Measurements from ENCODE around the gene LGALS16. TPM values are rescaled to one million over a fixed set of nuclear protein-coding genes. Genes with fewer than 3 reads are reported as not detected.

The LGALS16 gene
- total and polyA plus RNA-seq, 10 of the 15 experiments (the other 5 are each of a cell fraction or from before 2014, with no cell fraction given) = not detected

DNA sequence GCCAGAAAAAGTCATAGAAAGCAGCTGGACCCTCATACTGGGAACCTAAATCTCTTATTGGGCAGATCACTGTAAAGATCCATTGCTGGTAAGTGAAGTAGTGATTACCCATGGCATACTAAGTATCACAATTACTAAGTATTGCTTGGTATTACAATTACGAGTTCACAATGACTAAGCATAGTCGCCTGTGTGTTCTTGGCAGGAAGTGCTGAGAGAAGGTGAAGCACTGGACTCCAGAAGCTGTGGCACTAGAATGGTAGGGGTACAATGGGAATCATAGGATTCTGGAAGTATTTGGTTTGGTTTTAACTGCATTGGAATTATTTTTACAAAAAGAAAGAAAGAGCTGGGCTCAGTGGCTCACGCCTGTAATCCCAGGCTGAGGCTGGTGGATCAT, 20.3 kb downstream of the LGALS16 start (continued):
- no peak for TF ChIP-seq ZBTB33 (IDR thresholded peaks at IDR 0.05)
- no peak for TF ChIP-seq POLR2A (IDR thresholded peaks at IDR 0.05; ENCODE audit: low read depth, low read length)
- TF ChIP-seq BACH1 (IDR thresholded peaks at IDR 0.05; ENCODE audit: borderline replicate concordance) = peak; percentile 91
- TF ChIP-seq NFYA (IDR thresholded peaks at IDR 0.05; ENCODE audit: borderline replicate concordance, low read depth, low read length) = no peak
- peak; percentile 40; the same call in 1 of the 2 replicates for TF ChIP-seq FOXM1 (IDR thresholded peaks at IDR 0.05; ENCODE audit: low read depth, low read length)
- no peak for TF ChIP-seq CHD1 (IDR thresholded peaks at IDR 0.05; ENCODE audit: low read depth, low read length)
- TF ChIP-seq HCFC1 (IDR thresholded peaks at IDR 0.05; ENCODE audit: low read length) = no peak
- no peak for TF ChIP-seq KAT2A (conservative IDR thresholded peaks at IDR 0.05; ENCODE audit: control insufficient read depth, low read depth, low read length)
- TF ChIP-seq ZNF24 (IDR thresholded peaks at IDR 0.05) = peak; percentile 94
- no peak for TF ChIP-seq HDAC6 (IDR thresholded peaks at IDR 0.05; ENCODE audit: unreplicated experiment)
- no peak for TF ChIP-seq SMAD1 (IDR thresholded peaks at IDR 0.05; ENCODE audit: low read depth, partially characterized antibody)
- TF ChIP-seq, protein P1, sequence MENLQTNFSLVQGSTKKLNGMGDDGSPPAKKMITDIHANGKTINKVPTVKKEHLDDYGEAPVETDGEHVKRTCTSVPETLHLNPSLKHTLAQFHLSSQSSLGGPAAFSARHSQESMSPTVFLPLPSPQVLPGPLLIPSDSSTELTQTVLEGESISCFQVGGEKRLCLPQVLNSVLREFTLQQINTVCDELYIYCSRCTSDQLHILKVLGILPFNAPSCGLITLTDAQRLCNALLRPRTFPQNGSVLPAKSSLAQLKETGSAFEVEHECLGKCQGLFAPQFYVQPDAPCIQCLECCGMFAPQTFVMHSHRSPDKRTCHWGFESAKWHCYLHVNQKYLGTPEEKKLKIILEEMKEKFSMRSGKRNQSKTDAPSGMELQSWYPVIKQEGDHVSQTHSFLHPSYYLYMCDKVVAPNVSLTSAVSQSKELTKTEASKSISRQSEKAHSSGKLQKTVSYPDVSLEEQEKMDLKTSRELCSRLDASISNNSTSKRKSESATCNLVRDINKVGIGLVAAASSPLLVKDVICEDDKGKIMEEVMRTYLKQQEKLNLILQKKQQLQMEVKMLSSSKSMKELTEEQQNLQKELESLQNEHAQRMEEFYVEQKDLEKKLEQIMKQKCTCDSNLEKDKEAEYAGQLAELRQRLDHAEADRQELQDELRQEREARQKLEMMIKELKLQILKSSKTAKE (IDR thresholded peaks at IDR 0.05; ENCODE audit: low read depth, poor library complexity, severe bottlenecking) = peak; percentile 13
- TF ChIP-seq, protein P2, sequence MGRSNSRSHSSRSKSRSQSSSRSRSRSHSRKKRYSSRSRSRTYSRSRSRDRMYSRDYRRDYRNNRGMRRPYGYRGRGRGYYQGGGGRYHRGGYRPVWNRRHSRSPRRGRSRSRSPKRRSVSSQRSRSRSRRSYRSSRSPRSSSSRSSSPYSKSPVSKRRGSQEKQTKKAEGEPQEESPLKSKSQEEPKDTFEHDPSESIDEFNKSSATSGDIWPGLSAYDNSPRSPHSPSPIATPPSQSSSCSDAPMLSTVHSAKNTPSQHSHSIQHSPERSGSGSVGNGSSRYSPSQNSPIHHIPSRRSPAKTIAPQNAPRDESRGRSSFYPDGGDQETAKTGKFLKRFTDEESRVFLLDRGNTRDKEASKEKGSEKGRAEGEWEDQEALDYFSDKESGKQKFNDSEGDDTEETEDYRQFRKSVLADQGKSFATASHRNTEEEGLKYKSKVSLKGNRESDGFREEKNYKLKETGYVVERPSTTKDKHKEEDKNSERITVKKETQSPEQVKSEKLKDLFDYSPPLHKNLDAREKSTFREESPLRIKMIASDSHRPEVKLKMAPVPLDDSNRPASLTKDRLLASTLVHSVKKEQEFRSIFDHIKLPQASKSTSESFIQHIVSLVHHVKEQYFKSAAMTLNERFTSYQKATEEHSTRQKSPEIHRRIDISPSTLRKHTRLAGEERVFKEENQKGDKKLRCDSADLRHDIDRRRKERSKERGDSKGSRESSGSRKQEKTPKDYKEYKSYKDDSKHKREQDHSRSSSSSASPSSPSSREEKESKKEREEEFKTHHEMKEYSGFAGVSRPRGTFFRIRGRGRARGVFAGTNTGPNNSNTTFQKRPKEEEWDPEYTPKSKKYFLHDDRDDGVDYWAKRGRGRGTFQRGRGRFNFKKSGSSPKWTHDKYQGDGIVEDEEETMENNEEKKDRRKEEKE (IDR thresholded peaks at IDR 0.05) = no peak
- TF ChIP-seq, protein P3, sequence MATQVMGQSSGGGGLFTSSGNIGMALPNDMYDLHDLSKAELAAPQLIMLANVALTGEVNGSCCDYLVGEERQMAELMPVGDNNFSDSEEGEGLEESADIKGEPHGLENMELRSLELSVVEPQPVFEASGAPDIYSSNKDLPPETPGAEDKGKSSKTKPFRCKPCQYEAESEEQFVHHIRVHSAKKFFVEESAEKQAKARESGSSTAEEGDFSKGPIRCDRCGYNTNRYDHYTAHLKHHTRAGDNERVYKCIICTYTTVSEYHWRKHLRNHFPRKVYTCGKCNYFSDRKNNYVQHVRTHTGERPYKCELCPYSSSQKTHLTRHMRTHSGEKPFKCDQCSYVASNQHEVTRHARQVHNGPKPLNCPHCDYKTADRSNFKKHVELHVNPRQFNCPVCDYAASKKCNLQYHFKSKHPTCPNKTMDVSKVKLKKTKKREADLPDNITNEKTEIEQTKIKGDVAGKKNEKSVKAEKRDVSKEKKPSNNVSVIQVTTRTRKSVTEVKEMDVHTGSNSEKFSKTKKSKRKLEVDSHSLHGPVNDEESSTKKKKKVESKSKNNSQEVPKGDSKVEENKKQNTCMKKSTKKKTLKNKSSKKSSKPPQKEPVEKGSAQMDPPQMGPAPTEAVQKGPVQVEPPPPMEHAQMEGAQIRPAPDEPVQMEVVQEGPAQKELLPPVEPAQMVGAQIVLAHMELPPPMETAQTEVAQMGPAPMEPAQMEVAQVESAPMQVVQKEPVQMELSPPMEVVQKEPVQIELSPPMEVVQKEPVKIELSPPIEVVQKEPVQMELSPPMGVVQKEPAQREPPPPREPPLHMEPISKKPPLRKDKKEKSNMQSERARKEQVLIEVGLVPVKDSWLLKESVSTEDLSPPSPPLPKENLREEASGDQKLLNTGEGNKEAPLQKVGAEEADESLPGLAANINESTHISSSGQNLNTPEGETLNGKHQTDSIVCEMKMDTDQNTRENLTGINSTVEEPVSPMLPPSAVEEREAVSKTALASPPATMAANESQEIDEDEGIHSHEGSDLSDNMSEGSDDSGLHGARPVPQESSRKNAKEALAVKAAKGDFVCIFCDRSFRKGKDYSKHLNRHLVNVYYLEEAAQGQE (IDR thresholded peaks at IDR 0.05; ENCODE audit: low read depth, low read length) = no peak
- no peak for TF ChIP-seq PKNOX1 (IDR thresholded peaks at IDR 0.05)
- TF ChIP-seq, protein P4, sequence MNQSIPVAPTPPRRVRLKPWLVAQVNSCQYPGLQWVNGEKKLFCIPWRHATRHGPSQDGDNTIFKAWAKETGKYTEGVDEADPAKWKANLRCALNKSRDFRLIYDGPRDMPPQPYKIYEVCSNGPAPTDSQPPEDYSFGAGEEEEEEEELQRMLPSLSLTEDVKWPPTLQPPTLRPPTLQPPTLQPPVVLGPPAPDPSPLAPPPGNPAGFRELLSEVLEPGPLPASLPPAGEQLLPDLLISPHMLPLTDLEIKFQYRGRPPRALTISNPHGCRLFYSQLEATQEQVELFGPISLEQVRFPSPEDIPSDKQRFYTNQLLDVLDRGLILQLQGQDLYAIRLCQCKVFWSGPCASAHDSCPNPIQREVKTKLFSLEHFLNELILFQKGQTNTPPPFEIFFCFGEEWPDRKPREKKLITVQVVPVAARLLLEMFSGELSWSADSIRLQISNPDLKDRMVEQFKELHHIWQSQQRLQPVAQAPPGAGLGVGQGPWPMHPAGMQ (IDR thresholded peaks at IDR 0.05; ENCODE audit: borderline replicate concordance) = no peak
- no peak for TF ChIP-seq KDM1A (IDR thresholded peaks at IDR 0.05; ENCODE audit: borderline replicate concordance)
- no peak for TF ChIP-seq MYC (IDR thresholded peaks at IDR 0.05; ENCODE audit: insufficient read depth, insufficient read length, insufficient replicate concordance, low read length, severe bottlenecking)

All from GM12878 (cell line).